ENCODE data around the gene BMPER.

DNA sequence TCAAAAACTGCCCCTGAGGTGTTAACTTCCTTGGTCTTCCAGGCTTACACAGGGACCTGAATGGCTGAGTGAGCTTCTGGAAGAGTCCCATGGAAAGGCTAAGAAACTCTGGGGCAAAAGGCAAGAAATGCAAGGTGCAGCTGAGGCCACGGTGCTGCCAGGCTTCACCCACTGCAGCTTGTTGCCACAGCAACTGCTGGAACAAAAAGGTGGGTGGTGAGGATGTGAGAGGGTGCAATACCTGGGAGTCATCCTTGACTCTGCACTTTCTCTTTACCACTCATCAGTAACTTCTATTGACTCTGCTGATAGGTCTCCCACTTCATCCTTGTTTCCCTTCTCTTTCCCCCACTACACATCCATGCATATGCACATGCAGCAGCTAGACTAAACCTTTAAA is 258.6 kb downstream of the BMPER start:
- TF ChIP-seq EZH2 (IDR thresholded peaks at IDR 0.05; ENCODE audit: borderline replicate concordance, low read length) = no peak
- TF ChIP-seq, protein P1, sequence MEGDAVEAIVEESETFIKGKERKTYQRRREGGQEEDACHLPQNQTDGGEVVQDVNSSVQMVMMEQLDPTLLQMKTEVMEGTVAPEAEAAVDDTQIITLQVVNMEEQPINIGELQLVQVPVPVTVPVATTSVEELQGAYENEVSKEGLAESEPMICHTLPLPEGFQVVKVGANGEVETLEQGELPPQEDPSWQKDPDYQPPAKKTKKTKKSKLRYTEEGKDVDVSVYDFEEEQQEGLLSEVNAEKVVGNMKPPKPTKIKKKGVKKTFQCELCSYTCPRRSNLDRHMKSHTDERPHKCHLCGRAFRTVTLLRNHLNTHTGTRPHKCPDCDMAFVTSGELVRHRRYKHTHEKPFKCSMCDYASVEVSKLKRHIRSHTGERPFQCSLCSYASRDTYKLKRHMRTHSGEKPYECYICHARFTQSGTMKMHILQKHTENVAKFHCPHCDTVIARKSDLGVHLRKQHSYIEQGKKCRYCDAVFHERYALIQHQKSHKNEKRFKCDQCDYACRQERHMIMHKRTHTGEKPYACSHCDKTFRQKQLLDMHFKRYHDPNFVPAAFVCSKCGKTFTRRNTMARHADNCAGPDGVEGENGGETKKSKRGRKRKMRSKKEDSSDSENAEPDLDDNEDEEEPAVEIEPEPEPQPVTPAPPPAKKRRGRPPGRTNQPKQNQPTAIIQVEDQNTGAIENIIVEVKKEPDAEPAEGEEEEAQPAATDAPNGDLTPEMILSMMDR (conservative IDR thresholded peaks at IDR 0.05 in 1 of 2, IDR thresholded peaks at IDR 0.05 in 1 of 2; ENCODE audit: extremely low read depth in 1 of 2, insufficient read depth in 1 of 2, low read depth in 1 of 2, low read length in 2 of 2) = no peak

Data from mammary epithelial cell (primary cell).